ENCODE measurements around the gene PRELP. TPM values are rescaled to one million over a fixed set of nuclear protein-coding genes. Genes with fewer than 3 reads are reported as not detected.

PRELP gene
- total and polyA plus RNA-seq, 2 of the 8 experiments (the other 6 are each of a cell fraction or from before 2014, with no cell fraction given), result 0.13 to 0.23 TPM

GRCh38 chr1:203531063-203531462 is 55.5 kb downstream of the PRELP start:
- no peak overlapping the region for H4K8ac ChIP-seq (ENCODE audit: extremely low read depth, insufficient read depth, low read length)
- no peak overlapping the region for H2BK5ac ChIP-seq (ENCODE audit: low read depth, low read length)
- H3K27ac ChIP-seq (ENCODE audit: low read depth, low read length), result no peak overlapping the region
- no peak overlapping the region for H4K91ac ChIP-seq (replicated peaks; ENCODE audit: insufficient read length, low read length)
- H3K79me1 ChIP-seq (ENCODE audit: low read depth, low read length), result peaks cover 4% of the 10 kb centered on the region; the same call in 1 of the 2 replicates
- no peaks in the 10 kb centered on the region for H3K36me3 ChIP-seq (ENCODE audit: control insufficient read depth in 2 of 4, insufficient read depth in 4 of 4, low read length in 3 of 4)
- H3K4me3 ChIP-seq (ENCODE audit: extremely low read depth in 1 of 4, insufficient read depth in 2 of 4, low read depth in 3 of 4, low read length in 4 of 4), result no peak overlapping the region
- H3K14ac ChIP-seq (ENCODE audit: insufficient read length), result no peak overlapping the region
- no peak overlapping the region for H4K5ac ChIP-seq (ENCODE audit: insufficient read length, low read depth, low read length)
- H2BK120ac ChIP-seq (replicated peaks; ENCODE audit: low read depth, low read length), result no peak overlapping the region
- H3K9me3 ChIP-seq (ENCODE audit: insufficient read depth in 2 of 2, low read depth in 1 of 2, low read length in 1 of 2), result no peaks in the 10 kb centered on the region
- no peak overlapping the region for H3K4me2 ChIP-seq (ENCODE audit: insufficient read depth in 1 of 2, low read depth in 2 of 2, low read length in 2 of 2)
- no peaks in the 10 kb centered on the region for H3K4me1 ChIP-seq (replicated peaks in 1 of 4; ENCODE audit: control insufficient read depth in 3 of 4, insufficient read depth in 4 of 4, low read length in 3 of 4)
- CTCF ChIA-PET (ENCODE audit: partially characterized antibody), result interaction anchor here (1.5 to 3.1 kb wide), 3 partner anchors 9 to 27 kb away, joined by 4 to 12 read pairs (median 5); no protein-coding TSS in a partner anchor
- H2AFZ ChIP-seq (ENCODE audit: low read length), result no peak overlapping the region
- 83% methylated on average over 3 of the region's 3 CpGs; no CpG with 5 or more reads in 1 of the 2 experiments for WGBS, 2 experiments (ENCODE audit: extremely low coverage in 1 of 2, insufficient coverage in 1 of 2, insufficient read length in 1 of 2, insufficient replicate concordance in 2 of 2, low coverage in 1 of 2, low lambda C conversion rate in 2 of 2, missing lambda C conversion rate in 1 of 2)
- no peak overlapping the region for H3K18ac ChIP-seq (ENCODE audit: extremely low read depth, low read length)
- TF ChIP-seq ATF2 (IDR thresholded peaks at IDR 0.05; ENCODE audit: low read length) (no peak), TAF7 (optimal IDR thresholded peaks at IDR 0.05; ENCODE audit: borderline replicate concordance, low read depth, low read length) (no peak)
- no peak overlapping the region for H3K23ac ChIP-seq (ENCODE audit: insufficient read length)
- POLR2A ChIA-PET (ENCODE audit: partially characterized antibody), result no interaction called here
- DNase-seq (ENCODE audit: low read depth in 1 of 2, low spot score in 2 of 2), result no peak
- no peak for FAIRE-seq
- H2BK20ac ChIP-seq (ENCODE audit: low read length), result no peak overlapping the region
- peaks cover 0 to 2% of the 10 kb centered on the region in 2 experiments for H4K20me1 ChIP-seq (replicated peaks in 1 of 2; ENCODE audit: control insufficient read depth in 1 of 2, insufficient read depth in 2 of 2, low read length in 2 of 2)
- H2AK5ac ChIP-seq (ENCODE audit: low read depth, low read length), result no peak overlapping the region
- no peak overlapping the region for H2BK15ac ChIP-seq (ENCODE audit: low read length)
- H3K56ac ChIP-seq (replicated peaks; ENCODE audit: insufficient read length, low read depth, low read length), result no peak overlapping the region
- no peaks in the 10 kb centered on the region for H3K27me3 ChIP-seq (replicated peaks in 1 of 4; ENCODE audit: control insufficient read depth in 3 of 4, extremely low read depth in 1 of 4, insufficient read depth in 3 of 4, low read length in 3 of 4)
- peaks cover 9% of the 10 kb centered on the region; the same call in 1 of the 2 replicates for H3K23me2 ChIP-seq (ENCODE audit: low read depth, low read length)
- H3K79me2 ChIP-seq (ENCODE audit: control insufficient read depth in 1 of 2, insufficient read depth in 2 of 2, low read length in 2 of 2), result no peaks in the 10 kb centered on the region
- H3K9ac ChIP-seq (replicated peaks in 1 of 4; ENCODE audit: extremely low read depth in 1 of 4, low read depth in 3 of 4, low read length in 3 of 4), result no peak overlapping the region
- no peak overlapping the region for H2BK12ac ChIP-seq (ENCODE audit: low read depth, low read length)
- no peak overlapping the region for H3K4ac ChIP-seq (replicated peaks; ENCODE audit: insufficient read length, low read depth, low read length)
